IMR-90 (cell line): ENCODE measurements around the gene SLIT3. TPM values are rescaled to one million over a fixed set of nuclear protein-coding genes. Genes with fewer than 3 reads are reported as not detected.

ENCODE experiments used
- ATAC-seq: fragments of 200-7000 bp; cut with Tn5 transposase; 2 replicates; pipeline ENCODE4 v1.9.1; 2020; ENCODE audit warnings: low read depth, mild to moderate bottlenecking, moderate library complexity
- BruUV-seq: library from RNA; stranded (reverse); fragments of 400-500 nt; replicated peaks from 2 replicates; lab custom pipeline; 2021; lab: Mats Ljungman, UMichigan
- CTCF ChIA-PET: fragments of 300-600 bp; formaldehyde crosslinking; extraction: SDS; loops from one replicate; lab custom pipeline; 2021; ENCODE audit warnings: antibody characterized with exemption; lab: Yijun Ruan, JAX
- POLR2A ChIA-PET: fragments of 300-600 bp; sonication (Branson Sonifier 250); formaldehyde crosslinking; loops from one replicate; lab custom pipeline; 2022; ENCODE audit warnings: antibody characterized with exemption; ENCODE audit not compliant: unreplicated experiment; lab: Charles Lee
- DNase-seq: peaks from one replicate; pipeline ENCODE4 v3.0.0; 2013
- H2AFZ ChIP-seq: replicated peaks from 2 replicates; pipeline ENCODE3; 2013; ENCODE audit warnings: low read length, mild to moderate bottlenecking; ENCODE audit not compliant: poor library complexity
- H2AK5ac ChIP-seq: 2 replicates; pipeline ENCODE4 v1.6.1; 2013; ENCODE audit warnings: low read depth, low read length, inconsistent platforms
- H2AK9ac ChIP-seq: replicated peaks from 2 replicates; pipeline ENCODE3; 2013; ENCODE audit warnings: mild to moderate bottlenecking, low read depth, low read length, moderate library complexity; ENCODE audit not compliant: poor library complexity
- H2BK120ac ChIP-seq: 2 replicates; pipeline ENCODE4 v1.6.1; 2013; ENCODE audit warnings: low read depth, low read length, inconsistent platforms
- H2BK15ac ChIP-seq: 3 replicates; pipeline ENCODE4 v1.6.1; 2013; ENCODE audit warnings: low read depth, low read length, inconsistent platforms
- H2BK20ac ChIP-seq: 2 replicates; pipeline ENCODE4 v1.6.1; 2013; ENCODE audit warnings: low read depth, mild to moderate bottlenecking, inconsistent platforms, low read length, moderate library complexity
- H2BK5ac ChIP-seq: 2 replicates; pipeline ENCODE4 v1.6.1; 2013; ENCODE audit warnings: mild to moderate bottlenecking, low read depth, low read length, inconsistent platforms; ENCODE audit not compliant: poor library complexity, severe bottlenecking
- H3K14ac ChIP-seq: replicated peaks from 2 replicates; pipeline ENCODE4 v1.6.1; 2013; ENCODE audit warnings: low read depth, low read length, inconsistent platforms
- H3K18ac ChIP-seq: 2 replicates; pipeline ENCODE4 v1.6.1; 2013; ENCODE audit warnings: low read depth, low read length, control low read depth
- H3K23ac ChIP-seq: 2 replicates; pipeline ENCODE4 v1.6.1; 2013; ENCODE audit warnings: low read depth, low read length, inconsistent platforms
- H3K27ac ChIP-seq: 2 replicates; pipeline ENCODE4 v1.5.1; 2013; ENCODE audit warnings: mild to moderate bottlenecking, control low read depth, low read length; ENCODE audit not compliant: insufficient read depth
- H3K27me3 ChIP-seq: 2 replicates; pipeline ENCODE4 v1.6.1; 2013; ENCODE audit warnings: low read length; ENCODE audit not compliant: control insufficient read depth, insufficient read depth
- H3K36me3 ChIP-seq: 2 replicates; pipeline ENCODE4 v1.6.1; 2013; ENCODE audit warnings: low read length, mixed read lengths; ENCODE audit not compliant: control insufficient read depth, insufficient read depth
- H3K4ac ChIP-seq: 2 replicates; pipeline ENCODE4 v1.6.1; 2013; ENCODE audit warnings: low read depth, low read length, inconsistent platforms
- H3K4me1 ChIP-seq: 2 replicates; pipeline ENCODE4 v1.6.1; 2013; ENCODE audit warnings: low read length, mixed read lengths; ENCODE audit not compliant: control insufficient read depth, insufficient read depth
- H3K4me2 ChIP-seq: 2 replicates; pipeline ENCODE4 v1.6.1; 2013; ENCODE audit warnings: low read depth, mild to moderate bottlenecking, control low read depth, low read length, moderate library complexity
- H3K4me3 ChIP-seq: 2 replicates; pipeline ENCODE4 v1.5.1; 2013; ENCODE audit warnings: low read depth, mild to moderate bottlenecking, control low read depth, low read length, moderate library complexity; ENCODE audit not compliant: insufficient read depth
- H3K56ac ChIP-seq: 2 replicates; pipeline ENCODE4 v1.6.1; 2013; ENCODE audit warnings: low read length, inconsistent platforms; ENCODE audit not compliant: insufficient read depth; ENCODE audit errors: extremely low read depth
- H3K79me1 ChIP-seq, 2 experiments: 2 replicates each; pipeline ENCODE4 v1.6.1; 2013; ENCODE audit warnings: low read length in 2 of 2, inconsistent platforms in 1 of 2, low read depth in 1 of 2
- H3K9ac ChIP-seq: 2 replicates; pipeline ENCODE4 v1.6.1; 2013; ENCODE audit warnings: low read depth, low read length, control low read depth
- H3K9me1 ChIP-seq: 2 replicates; pipeline ENCODE4 v1.6.1; 2013; ENCODE audit warnings: low read length, inconsistent platforms; ENCODE audit not compliant: insufficient read depth
- H3K9me3 ChIP-seq: 2 replicates; pipeline ENCODE4 v1.6.1; 2013; ENCODE audit warnings: low read length; ENCODE audit not compliant: control insufficient read depth, insufficient read depth
- H4K20me1 ChIP-seq: 2 replicates; pipeline ENCODE4 v1.6.1; 2013; ENCODE audit warnings: low read length, inconsistent platforms; ENCODE audit not compliant: insufficient read depth
- H4K5ac ChIP-seq: 2 replicates; pipeline ENCODE4 v1.6.1; 2013; ENCODE audit warnings: mild to moderate bottlenecking, low read depth, low read length, control low read depth
- H4K8ac ChIP-seq, 2 experiments: 2 replicates each; pipeline ENCODE4 v1.6.1; 2013; ENCODE audit warnings: low read depth in 2 of 2, low read length in 2 of 2, control low read depth in 1 of 2, inconsistent platforms in 1 of 2
- H4K91ac ChIP-seq: 2 replicates; pipeline ENCODE4 v1.6.1; 2013; ENCODE audit warnings: low read depth, low read length, inconsistent platforms; ENCODE audit not compliant: insufficient read depth
- CHD1 ChIP-seq: IDR thresholded peaks from 2 replicates; pipeline ENCODE4 v1.6.1; 2012; ENCODE audit warnings: low read depth, low read length, improper control_type of control experiment
- CTCF ChIP-seq: conservative IDR thresholded peaks from 2 replicates; pipeline ENCODE4 v1.5.1; 2012; ENCODE audit warnings: mild to moderate bottlenecking, low read depth, low read length, improper control_type of control experiment
- ELK1 ChIP-seq: fragments of 150-350 bp; IDR thresholded peaks from 2 replicates; pipeline ENCODE4 v1.6.1; 2016; ENCODE audit warnings: low read depth, mild to moderate bottlenecking, low read length, moderate library complexity, borderline replicate concordance
- FOS ChIP-seq: fragments of 150-350 bp; IDR thresholded peaks from 2 replicates; pipeline ENCODE4 v1.6.1; 2016; ENCODE audit warnings: low read depth, low read length
- MAFK ChIP-seq: IDR thresholded peaks from 2 replicates; pipeline ENCODE4 v1.6.1; 2012; ENCODE audit warnings: low read depth, low read length, improper control_type of control experiment
- MAZ ChIP-seq: IDR thresholded peaks from 2 replicates; pipeline ENCODE4 v1.6.1; 2012; ENCODE audit warnings: low read depth, mild to moderate bottlenecking, low read length, improper control_type of control experiment, moderate library complexity, borderline replicate concordance
- MXI1 ChIP-seq: IDR thresholded peaks from 2 replicates; pipeline ENCODE4 v1.6.1; 2012; ENCODE audit warnings: low read depth, mild to moderate bottlenecking, low read length, moderate library complexity, borderline replicate concordance
- NFE2L2 ChIP-seq: fragments of 150-350 bp; IDR thresholded peaks from 2 replicates; pipeline ENCODE4 v1.6.1; 2016; ENCODE audit warnings: low read depth, mild to moderate bottlenecking, low read length
- POLR2A ChIP-seq: IDR thresholded peaks from 2 replicates; pipeline ENCODE4 v1.6.1; 2012; ENCODE audit warnings: mild to moderate bottlenecking, low read depth, low read length
- RAD21 ChIP-seq: IDR thresholded peaks from 2 replicates; pipeline ENCODE4 v1.6.1; 2012; ENCODE audit warnings: low read length, improper control_type of control experiment
- RFX5 ChIP-seq: IDR thresholded peaks from 2 replicates; pipeline ENCODE4 v1.8.0; 2012; ENCODE audit warnings: low read depth, mild to moderate bottlenecking, low read length, moderate library complexity
- SMC3 ChIP-seq: fragments of 150-350 bp; IDR thresholded peaks from 2 replicates; pipeline ENCODE4 v1.6.1; 2016; ENCODE audit warnings: low read depth, mild to moderate bottlenecking, antibody characterized with exemption, low read length, moderate library complexity
- WGBS, 2 experiments: methylation state at CpG; one replicate each; pipeline versions ENCODE4 v1.1.5 to v1.1.7; 2013; ENCODE audit warnings: missing lambda C conversion rate in 2 of 2; ENCODE audit not compliant: insufficient read length in 1 of 2; ENCODE audit errors: extremely low coverage in 2 of 2; 5-methylcytosine and 5-hydroxymethylcytosine counted together
- dilution Hi-C: fragments of 300-500 bp; cut with HindIII; formaldehyde crosslinking; loops from one replicate; pipeline ENCODE4 v1.14.3; 2018; ENCODE audit warnings: low sequenced_read_pairs; ENCODE audit not compliant: unreplicated experiment
- in situ Hi-C: fragments of 300-500 bp; cut with MboI; formaldehyde crosslinking; loops from 3 replicates; pipeline ENCODE4 v1.14.3; 2019; ENCODE audit warnings: low sequenced_read_pairs, inconsistent platforms, mixed read lengths
- intact Hi-C: fragments of 100-400 bp; cut with micrococcal nuclease; formaldehyde crosslinking; loops from 2 replicates; pipeline ENCODE4 v1.10.0; 2022
- polyA plus RNA-seq, 3 experiments: library from polyadenylated mRNA; depleted of rRNA; stranded (reverse); fragments of >200 nt; gene quantifications; 2 replicates each; pipeline ENCODE4 v1.2.3, GENCODE V29; 2012; ENCODE audit warnings: low replicate concordance in 1 of 3
- total RNA-seq: library from RNA; depleted of rRNA; stranded (reverse); fragments of >200 nt; gene quantifications from 2 replicates; pipeline ENCODE4 v1.2.3, GENCODE V29; 2012

Gene SLIT3
- total and polyA plus RNA-seq, 2 of the 4 experiments (the other 2 are of a cell fraction) = 0.18 to 0.50 TPM

GRCh38 chr5:168987543-168988300 lies 313.2 kb downstream of the SLIT3 start:
- POLR2A ChIA-PET = no interaction called here
- Histone ChIP-seq H2BK15ac (no peak overlapping the region), H3K4me1 (no peaks in the 10 kb centered on the region), H3K36me3 (no peaks in the 10 kb centered on the region), H3K14ac (no peak overlapping the region), H3K27ac (no peak overlapping the region), H3K79me1 (no peaks in the 10 kb centered on the region), H3K4ac (no peak overlapping the region), H3K9me1 (no peaks in the 10 kb centered on the region), H4K20me1 (no peaks in the 10 kb centered on the region), H3K56ac (no peak overlapping the region), H3K4me3 (no peak overlapping the region), H4K91ac (no peak overlapping the region), H2AK5ac (no peak overlapping the region), H3K9ac (no peak overlapping the region), H3K9me3 (no peaks in the 10 kb centered on the region), H2AK9ac (no peak overlapping the region), H3K27me3 (peaks cover 3% of the 10 kb centered on the region), H2AFZ (no peak overlapping the region), H2BK20ac (no peak overlapping the region), H2BK120ac (no peak overlapping the region), H3K18ac (no peak overlapping the region), H2BK5ac (no peak overlapping the region), H4K5ac (no peak overlapping the region), H3K23ac (no peak overlapping the region), H4K8ac (no peak overlapping the region), H3K4me2 (no peak overlapping the region)
- intact Hi-C loops (loop anchor here (1.0 to 10.0 kb wide), 8 partner anchors 283 to 1087 kb away; no protein-coding TSS in a partner anchor), dilution Hi-C loops (no loop called here), in situ Hi-C loops (loop anchor here (5.0 kb wide), 1 partner anchor 595 kb away; the partner anchor contains the start of gene SPDL1)
- no TSS peak for BruUV-seq
- ATAC-seq = peak; percentile 83
- CTCF ChIA-PET = interaction anchor here (0.6 to 1.6 kb wide), 10 partner anchors 9 to 673 kb away, joined by 3 to 10 read pairs (median 4); partner anchors contain the start of genes SLIT3 and SPDL1
- 60% methylated on average over 1 of the region's 11 CpGs; no CpG with 5 or more reads in 1 of the 2 experiments for WGBS, 2 experiments
- TF ChIP-seq SMC3 = peak; percentile 80
- TF ChIP-seq CTCF = peak; percentile 82
- no peak for TF ChIP-seq FOS
- TF ChIP-seq RAD21 = peak; percentile 82
- no peak for TF ChIP-seq RFX5
- TF ChIP-seq CHD1 = no peak
- no peak for TF ChIP-seq ELK1
- no peak for TF ChIP-seq MAZ
- TF ChIP-seq MXI1 = no peak
- no peak for TF ChIP-seq MAFK
- TF ChIP-seq POLR2A = no peak
- TF ChIP-seq NFE2L2 = no peak
- DNase-seq = peak; percentile 58
